ENCODE results near the gene WDR46.

Gene WDR46

DNA sequence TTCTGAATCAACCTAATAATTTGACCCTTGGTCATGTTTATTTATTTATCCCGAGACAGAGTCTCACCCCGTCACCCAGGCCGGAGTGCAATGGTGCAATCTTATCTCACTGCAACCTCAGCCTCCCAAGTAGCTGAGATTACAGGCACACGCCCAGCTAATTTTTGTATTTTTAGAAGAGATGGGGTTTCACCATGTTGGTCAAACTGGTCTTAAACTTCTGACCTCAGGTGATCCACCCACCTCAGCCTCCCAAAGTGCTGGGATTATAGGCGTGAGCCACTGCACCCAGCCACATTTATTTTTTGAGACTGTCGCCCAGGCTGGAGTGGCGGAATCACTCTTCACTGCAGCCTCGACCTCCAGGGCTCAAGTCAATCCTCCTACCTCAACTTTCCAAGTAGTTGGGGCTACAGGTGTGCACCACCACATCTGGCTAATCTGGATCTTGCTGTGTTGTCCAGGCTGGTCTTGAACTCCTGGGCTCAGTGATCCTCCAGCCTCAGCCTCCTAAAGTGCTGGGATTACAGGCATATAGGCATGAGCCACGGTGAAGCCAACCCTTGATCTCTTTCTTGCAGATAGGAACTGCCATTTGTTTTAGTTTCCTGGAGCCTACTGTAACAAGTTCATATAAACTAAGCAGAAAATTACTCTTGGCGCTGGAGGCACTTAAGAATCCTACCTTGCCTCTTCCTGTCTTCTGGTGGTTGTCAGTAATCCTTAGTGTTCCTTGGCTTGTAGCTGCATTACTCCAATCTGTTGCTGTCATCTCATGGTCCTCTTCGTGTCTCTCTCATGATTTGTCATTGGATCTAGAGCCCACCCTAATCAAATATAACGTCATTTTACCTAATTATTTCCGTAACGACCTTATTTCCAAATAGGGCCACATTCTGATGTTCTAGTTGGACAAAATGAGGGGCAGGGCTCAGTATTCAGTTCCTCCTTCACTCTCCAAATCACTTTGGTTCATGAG lies 14.8 kb downstream of the WDR46 start:
- DNase-seq, result no peak
- Histone ChIP-seq H3K9me3 (ENCODE audit: severe bottlenecking) (no peaks in the 10 kb centered on the region), H3K36me3 (peaks cover 68% of the 10 kb centered on the region), H3K27me3 (ENCODE audit: insufficient read depth, low read depth, severe bottlenecking) (no peaks in the 10 kb centered on the region), H3K4me3 (ENCODE audit: low read depth, low read length) (no peak overlapping the region), H3K27ac (no peak overlapping the region)
- TF ChIP-seq, protein P1, sequence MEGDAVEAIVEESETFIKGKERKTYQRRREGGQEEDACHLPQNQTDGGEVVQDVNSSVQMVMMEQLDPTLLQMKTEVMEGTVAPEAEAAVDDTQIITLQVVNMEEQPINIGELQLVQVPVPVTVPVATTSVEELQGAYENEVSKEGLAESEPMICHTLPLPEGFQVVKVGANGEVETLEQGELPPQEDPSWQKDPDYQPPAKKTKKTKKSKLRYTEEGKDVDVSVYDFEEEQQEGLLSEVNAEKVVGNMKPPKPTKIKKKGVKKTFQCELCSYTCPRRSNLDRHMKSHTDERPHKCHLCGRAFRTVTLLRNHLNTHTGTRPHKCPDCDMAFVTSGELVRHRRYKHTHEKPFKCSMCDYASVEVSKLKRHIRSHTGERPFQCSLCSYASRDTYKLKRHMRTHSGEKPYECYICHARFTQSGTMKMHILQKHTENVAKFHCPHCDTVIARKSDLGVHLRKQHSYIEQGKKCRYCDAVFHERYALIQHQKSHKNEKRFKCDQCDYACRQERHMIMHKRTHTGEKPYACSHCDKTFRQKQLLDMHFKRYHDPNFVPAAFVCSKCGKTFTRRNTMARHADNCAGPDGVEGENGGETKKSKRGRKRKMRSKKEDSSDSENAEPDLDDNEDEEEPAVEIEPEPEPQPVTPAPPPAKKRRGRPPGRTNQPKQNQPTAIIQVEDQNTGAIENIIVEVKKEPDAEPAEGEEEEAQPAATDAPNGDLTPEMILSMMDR (IDR thresholded peaks at IDR 0.05; ENCODE audit: low read depth, low read length), result no peak

GRCh38 chr6:33273129-33273923 lies 15.7 kb downstream of the WDR46 start:
- Histone ChIP-seq H3K27me3 (ENCODE audit: insufficient read depth, low read depth, severe bottlenecking) (no peaks in the 10 kb centered on the region), H3K4me3 (ENCODE audit: low read depth, low read length) (peak overlapping the region; percentile 79), H3K27ac (no peak overlapping the region; the same call in 1 of the 2 replicates), H3K9me3 (ENCODE audit: severe bottlenecking) (no peaks in the 10 kb centered on the region), H3K36me3 (peaks cover 68% of the 10 kb centered on the region)
- TF ChIP-seq, protein P1 (IDR thresholded peaks at IDR 0.05; ENCODE audit: low read depth, low read length), result no peak
- DNase-seq, result no peak

DNA sequence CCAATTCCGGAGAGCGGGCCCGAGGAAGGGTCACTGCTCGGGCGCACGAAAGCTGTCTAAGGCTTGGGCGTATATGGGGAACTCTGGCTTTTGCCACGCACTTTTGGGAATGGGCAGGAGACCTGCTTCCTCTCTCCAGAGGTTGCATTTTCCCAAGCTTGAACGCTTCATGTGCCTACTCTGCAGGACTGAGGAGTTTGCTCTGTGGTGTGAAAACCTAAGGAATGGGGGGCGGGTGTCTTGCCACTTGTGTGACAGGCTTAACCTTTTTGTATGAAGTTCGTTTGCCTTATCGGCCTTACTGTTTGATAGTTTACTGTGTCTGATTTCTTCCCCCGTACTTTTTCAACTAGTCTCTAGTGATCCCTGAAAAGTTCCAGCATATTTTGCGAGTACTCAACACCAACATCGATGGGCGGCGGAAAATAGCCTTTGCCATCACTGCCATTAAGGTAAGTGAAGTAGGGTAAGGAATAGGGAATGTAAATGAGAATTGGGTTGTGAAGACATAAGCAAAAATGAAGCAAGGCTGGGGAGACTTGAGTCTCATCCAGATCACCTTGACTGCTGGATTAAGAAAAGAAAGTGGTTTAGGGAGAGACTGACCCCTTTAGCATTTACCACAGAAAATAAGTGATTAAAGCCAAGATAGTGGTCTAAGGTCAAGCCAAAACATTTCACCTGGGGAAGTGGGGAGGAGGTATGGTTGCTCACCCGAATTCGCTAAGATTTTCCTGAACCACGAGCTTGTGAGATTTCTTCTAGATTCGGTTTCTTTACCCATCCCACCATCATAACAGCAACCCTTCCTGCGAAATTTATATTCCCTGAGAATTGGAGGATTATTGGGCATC lies 16.5 kb downstream of the WDR46 start:
- Histone ChIP-seq H3K4me3 (ENCODE audit: low read depth, low read length) (peak overlapping the region; percentile 79), H3K36me3 (peaks cover 76% of the 10 kb centered on the region), H3K27me3 (ENCODE audit: insufficient read depth, low read depth, severe bottlenecking) (no peaks in the 10 kb centered on the region), H3K9me3 (ENCODE audit: severe bottlenecking) (no peaks in the 10 kb centered on the region), H3K27ac (peak overlapping the region; percentile 99)
- TF ChIP-seq, protein P1 (IDR thresholded peaks at IDR 0.05; ENCODE audit: low read depth, low read length), result no peak
- DNase-seq, result no peak

- H3K4me3 ChIP-seq (ENCODE audit: low read depth, low read length), result peak within 1 kb of the TSS; percentile 79
- TF ChIP-seq, protein P1 (IDR thresholded peaks at IDR 0.05; ENCODE audit: low read depth, low read length), result no peak
- peak within 1 kb of the TSS; percentile 99 for H3K27ac ChIP-seq
- H3K9me3 ChIP-seq (ENCODE audit: severe bottlenecking), result no peaks in the 10 kb centered on the region
- DNase-seq, result peak; percentile 99
- peaks cover 82% of the 10 kb centered on the region for H3K36me3 ChIP-seq
- H3K27me3 ChIP-seq (ENCODE audit: insufficient read depth, low read depth, severe bottlenecking), result no peaks in the 10 kb centered on the region
These were observed 17.4 kb downstream of the WDR46 start, which contains the start of the genes RPS18 and VPS52 for GRCh38 chr6:33271468-33272274. Gene RPS18, plus strand, starts transcription at chr6:33272075. Its CDS starts 45 bp downstream, at chr6:33272120. Gene VPS52, minus strand, starts transcription at chr6:33271876. Its CDS starts 201 bp downstream, at chr6:33271675.
